NCI-H1694 (cell line): ENCODE measurements around the gene SLC40A1.

Experiments used
- DNase-seq: peaks from one replicate; lab custom pipeline; 2025; lab: John Stamatoyannopoulos, UW

The SLC40A1 gene

DNA sequence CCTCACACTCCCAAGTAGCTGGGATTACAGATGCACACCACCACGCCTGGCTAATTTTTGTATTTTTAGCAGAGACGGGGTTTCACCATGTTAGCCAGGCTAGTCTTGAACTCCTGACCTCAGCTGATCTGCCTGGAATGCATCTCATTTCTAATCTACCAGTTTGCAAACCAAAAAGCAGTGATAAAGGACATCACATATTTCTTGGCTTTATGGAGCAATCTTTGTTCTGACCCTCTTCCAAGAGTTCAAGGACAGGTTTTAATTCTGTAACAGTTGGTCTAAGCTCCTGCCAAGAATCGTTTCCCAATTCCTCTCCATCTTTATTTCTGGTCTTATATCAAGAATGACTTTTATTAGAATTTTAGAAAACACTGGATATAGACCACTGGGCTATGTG is 67.7 kb downstream of the SLC40A1 start:
- no peak for DNase-seq

DNA sequence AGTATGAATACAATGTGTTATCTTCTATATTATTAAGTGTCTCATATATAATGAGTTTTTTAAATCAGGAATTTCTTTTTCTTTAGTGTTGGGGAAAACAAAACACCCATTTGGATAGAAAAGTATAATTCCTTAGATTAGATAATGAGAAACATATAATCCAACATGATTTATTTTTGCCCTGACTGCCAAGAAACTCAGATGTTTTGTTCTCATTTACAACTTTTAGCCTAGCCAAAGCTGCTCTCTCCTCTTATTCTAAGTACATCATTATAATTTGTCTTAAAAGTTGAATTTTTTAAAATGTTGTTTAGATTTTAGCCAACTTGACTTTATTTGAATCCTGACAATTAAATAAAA is 68.6 kb downstream of the SLC40A1 start:
- DNase-seq = no peak

DNA sequence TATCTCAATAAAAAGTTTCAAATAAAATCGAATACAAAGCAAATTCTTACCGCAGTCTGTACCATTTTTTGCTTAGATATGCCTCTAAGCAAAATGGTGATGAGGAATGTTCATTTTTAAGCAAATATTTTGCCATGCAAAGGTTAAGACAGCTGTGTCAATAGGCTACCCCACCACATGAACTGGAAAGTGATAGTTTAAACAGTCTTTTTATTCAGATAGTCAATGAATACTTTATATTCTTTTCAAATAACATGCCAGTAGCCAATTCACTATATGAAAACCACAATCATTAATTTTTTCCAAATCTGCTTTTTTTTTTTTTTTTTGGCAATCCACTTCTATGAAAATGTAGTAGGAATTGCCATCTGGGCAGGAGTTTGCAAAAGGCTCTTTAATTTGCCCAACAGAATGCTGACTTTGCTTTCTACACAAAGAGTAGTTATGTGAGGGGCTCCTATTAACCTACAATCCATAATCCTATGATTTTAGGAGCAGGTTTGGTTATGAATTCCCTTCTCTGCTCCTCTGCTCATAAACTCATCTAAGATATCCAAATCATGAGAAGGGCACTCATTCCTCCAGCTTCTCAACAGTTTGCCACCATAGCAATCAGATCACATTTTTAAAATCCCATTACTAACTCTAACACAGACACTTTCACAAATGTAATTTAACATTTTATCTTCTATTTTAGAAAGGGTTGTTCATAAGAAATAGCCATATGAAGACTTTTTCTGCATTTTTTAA is 69.2 kb downstream of the SLC40A1 start:
- DNase-seq = no peak
